Gastroesophageal sphincter (tissue), 4 donors: ENCODE results near the gene NRP1. TPM values are rescaled to one million over a fixed set of nuclear protein-coding genes. Genes with fewer than 3 reads are reported as not detected.
A peak's percentile ranks its signal among the peaks of the same experiment; 100 is the strongest.

Source experiments
- ATAC-seq: fragments of 150-250 bp; one replicate; pipeline ENCODE4 v1.9.1; 2016; ENCODE audit warnings: mild to moderate bottlenecking, moderate library complexity
- H3K27ac ChIP-seq, 4 donors: fragments of 200-600 bp; sonication (generic) in 3 of 4; 1 replicate in 3 of 4; 2 replicates in 1 of 4; pipeline ENCODE4 v1.5.1; 2016 to 2019
- H3K27me3 ChIP-seq: fragments of 200-600 bp; sonication (generic); one replicate; pipeline ENCODE4 v1.5.1; 2019
- H3K36me3 ChIP-seq, 2 donors: fragments of 200-600 bp; sonication (generic); one replicate each; pipeline ENCODE4 v1.5.1; 2019; ENCODE audit warnings: control low read depth in 1 of 2
- H3K4me1 ChIP-seq, 3 donors: fragments of 200-600 bp; sonication (generic); 1 replicate in 2 of 3; 2 replicates in 1 of 3; pipeline ENCODE4 v1.5.1; 2016 to 2019; ENCODE audit warnings: control low read depth in 2 of 3
- H3K4me3 ChIP-seq, 2 donors: fragments of 200-600 bp; sonication (generic); one replicate each; pipeline ENCODE4 v1.5.1; 2019; ENCODE audit warnings: mild to moderate bottlenecking in 1 of 2, moderate library complexity in 1 of 2
- H3K9me3 ChIP-seq, 3 donors: fragments of 200-600 bp; sonication (generic); one replicate each; pipeline ENCODE4 v1.5.1; 2017 to 2019; ENCODE audit warnings: control low read depth in 2 of 3
- CTCF ChIP-seq, 4 experiments: fragments of 200-600 bp in 2 of 4; fragments of 450-650 bp in 2 of 4; sonication (generic) in 1 of 4; IDR thresholded peaks; one replicate each; pipeline ENCODE4 v1.5.1; 2017 to 2019; ENCODE audit warnings: antibody characterized with exemption in 4 of 4, mild to moderate bottlenecking in 2 of 4, moderate library complexity in 2 of 4
- EP300 ChIP-seq: sonication (generic); formaldehyde crosslinking; IDR thresholded peaks from one replicate; pipeline ENCODE4 v1.6.1; 2017; ENCODE audit warnings: antibody characterized with exemption, mild to moderate bottlenecking
- POLR2A ChIP-seq, 2 donors: fragments of 450-650 bp; IDR thresholded peaks; one replicate each; pipeline ENCODE4 v1.6.1; 2017; ENCODE audit warnings: antibody characterized with exemption in 2 of 2, mild to moderate bottlenecking in 2 of 2, moderate library complexity in 1 of 2
- POLR2AphosphoS5 ChIP-seq: sonication (generic); formaldehyde crosslinking; IDR thresholded peaks from one replicate; pipeline ENCODE4 v1.6.1; 2017; ENCODE audit warnings: antibody characterized with exemption
- WGBS, 2 donors: methylation state at CpG; one replicate each; pipeline ENCODE4 v1.1.5; 2018; ENCODE audit warnings: low coverage in 1 of 2; 5-methylcytosine and 5-hydroxymethylcytosine counted together
- small RNA-seq, 4 donors: library from RNA; depleted of rRNA; stranded (forward); fragments of <200 nt; gene quantifications; one replicate each; pipeline ENCODE3, GENCODE V24; 2016
- total RNA-seq, 4 donors: library from RNA; depleted of rRNA; stranded (reverse); fragments of >200 nt; gene quantifications; one replicate each; pipeline ENCODE4 v1.1.0, GENCODE V29; 2016

Gene NRP1
- total RNA-seq, 4 donors from 2014 or later: 43.4 to 95.4 (median 52.7) TPM

GRCh38 chr10:33132626-33133025, 201.8 kb downstream of the NRP1 start:
- Histone ChIP-seq H3K27me3 (no peaks in the 10 kb centered on the region), H3K36me3 (no peaks in the 10 kb centered on the region), H3K27ac (no peak overlapping the region), H3K4me3 (no peak overlapping the region), H3K4me1 (peaks cover 0 to 23% (median 0%) of the 10 kb centered on the region in 3 donors), H3K9me3 (no peaks in the 10 kb centered on the region)
- no peak for ATAC-seq
- TF ChIP-seq POLR2A (IDR thresholded peaks at IDR 0.05) (no peak), CTCF (IDR thresholded peaks at IDR 0.05) (no peak), EP300 (no peak), POLR2AphosphoS5 (no peak)
- 88 to 100% methylated on average over 1 of the region's 1 CpG for WGBS, 2 donors

DNA sequence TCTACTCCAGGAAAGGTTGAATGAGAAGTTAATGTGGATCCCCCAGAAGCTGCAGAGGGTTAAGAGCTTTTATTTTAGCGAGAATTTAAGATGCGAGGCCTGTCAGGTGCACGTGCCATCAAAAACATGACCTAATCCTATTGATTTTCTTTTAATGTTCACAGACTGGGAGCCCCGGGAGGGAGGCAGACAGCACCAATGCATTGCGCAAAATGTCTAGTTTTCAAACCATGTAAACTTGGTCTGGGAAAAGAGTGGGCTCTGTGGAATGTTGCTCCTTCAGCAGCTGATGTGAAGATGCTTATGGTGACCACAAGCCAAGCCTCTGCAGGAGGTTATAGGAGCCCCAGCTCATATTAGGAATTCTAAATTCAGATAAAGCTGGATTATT, 204.5 kb downstream of the NRP1 start:
- Histone ChIP-seq H3K36me3 (no peaks in the 10 kb centered on the region), H3K4me3 (no peak overlapping the region), H3K9me3 (no peaks in the 10 kb centered on the region), H3K27ac (no peak overlapping the region), H3K27me3 (no peaks in the 10 kb centered on the region), H3K4me1 (peaks cover 0 to 13% (median 0%) of the 10 kb centered on the region in 3 donors)
- ATAC-seq: no peak
- TF ChIP-seq POLR2AphosphoS5 (no peak), POLR2A (IDR thresholded peaks at IDR 0.05) (no peak), EP300 (no peak), CTCF (IDR thresholded peaks at IDR 0.05) (no peak)
- 79% methylated on average over 5 of the region's 5 CpGs; no CpG with 5 or more reads in 1 of the 2 donors for WGBS, 2 donors

GRCh38 chr10:33129141-33129995, 205.1 kb downstream of the NRP1 start:
- H3K4me3 ChIP-seq: no peak overlapping the region
- H3K36me3 ChIP-seq: no peaks in the 10 kb centered on the region
- no peaks in the 10 kb centered on the region for H3K27me3 ChIP-seq
- H3K9me3 ChIP-seq: no peaks in the 10 kb centered on the region
- peaks cover 0 to 11% (median 0%) of the 10 kb centered on the region in 3 donors for H3K4me1 ChIP-seq
- peak overlapping the region in 1 of 4 donors; percentile 28 for H3K27ac ChIP-seq
- WGBS, 2 donors: 53 to 55% methylated on average over 6 to 7 of the region's 10 CpGs
- peak; percentile 30 for ATAC-seq
- TF ChIP-seq POLR2A (IDR thresholded peaks at IDR 0.05): no peak
- TF ChIP-seq POLR2AphosphoS5: peak; percentile 46

- Histone ChIP-seq H3K4me1 (peaks cover 0 to under 1% (median 0%) of the 10 kb centered on the region in 3 donors), H3K27ac (no peak overlapping the region), H3K36me3 (no peaks in the 10 kb centered on the region), H3K9me3 (no peaks in the 10 kb centered on the region), H3K4me3 (no peak overlapping the region), H3K27me3 (no peaks in the 10 kb centered on the region)
- no peak for ATAC-seq
- no peak for TF ChIP-seq EP300
- no peak for TF ChIP-seq POLR2AphosphoS5
- no peak for TF ChIP-seq CTCF (IDR thresholded peaks at IDR 0.05)
- TF ChIP-seq POLR2A (IDR thresholded peaks at IDR 0.05): no peak
- 98 to 100% methylated on average over 6 of the region's 9 CpGs for WGBS, 2 donors
Measured at GRCh38 chr10:33127622-33128021, 206.8 kb downstream of the NRP1 start.

Small RNA genes within 50 kb of the gene (small RNA-seq; reads per million reads assigned to genes)
- 0 reads per million in 4 donors for gene AL353600.1
- 0 reads per million in 4 donors for gene RN7SL398P
